Endodermal cell (in vitro differentiated cells): ENCODE measurements around the gene MYOD1. TPM values are rescaled to one million over a fixed set of nuclear protein-coding genes. Genes with fewer than 3 reads are reported as not detected.

ENCODE experiments used
- DNase-seq: peaks from one replicate; pipeline ENCODE4 v3.0.0-alpha.2; 2017
- H3K27ac ChIP-seq: 2 replicates; pipeline ENCODE4 v1.5.1; 2013; ENCODE audit warnings: mild to moderate bottlenecking, low read depth, low read length, moderate library complexity
- H3K27me3 ChIP-seq: 2 replicates; pipeline ENCODE4 v1.6.1; 2013; ENCODE audit warnings: mild to moderate bottlenecking, low read length, moderate library complexity; ENCODE audit not compliant: insufficient read depth, control insufficient read depth, poor library complexity, severe bottlenecking
- H3K36me3 ChIP-seq: 2 replicates; pipeline ENCODE4 v1.7.0; 2013; ENCODE audit warnings: mild to moderate bottlenecking, low read length, moderate library complexity; ENCODE audit not compliant: control insufficient read depth, insufficient read depth
- H3K4me1 ChIP-seq: one replicate; pipeline ENCODE4 v1.7.0; 2013; ENCODE audit warnings: low read length; ENCODE audit not compliant: control insufficient read depth, insufficient read depth
- H3K4me3 ChIP-seq: 2 replicates; pipeline ENCODE4 v1.5.1; 2013; ENCODE audit warnings: mild to moderate bottlenecking, low read length, moderate library complexity
- H3K9ac ChIP-seq: 2 replicates; pipeline ENCODE4 v1.6.1; 2013; ENCODE audit warnings: mild to moderate bottlenecking, low read length, moderate library complexity; ENCODE audit not compliant: poor library complexity, severe bottlenecking; ENCODE audit errors: extremely low read depth
- H3K9me3 ChIP-seq: 2 replicates; pipeline ENCODE4 v1.6.1; 2013; ENCODE audit warnings: mild to moderate bottlenecking, low read length, moderate library complexity; ENCODE audit not compliant: control insufficient read depth
- H3K27ac Mint-ChIP-seq: 2 replicates; pipeline ENCODE4 v1.8.0; 2020; ENCODE audit warnings: mixed read lengths
- H3K27me3 Mint-ChIP-seq: 2 replicates; pipeline ENCODE4 v1.8.0; 2021; ENCODE audit warnings: mild to moderate bottlenecking, mixed read lengths; ENCODE audit not compliant: insufficient read depth
- H3K36me3 Mint-ChIP-seq: 2 replicates; pipeline ENCODE4 v1.8.0; 2020; ENCODE audit warnings: low read depth, mixed read lengths
- H3K4me1 Mint-ChIP-seq: 2 replicates; pipeline ENCODE4 v1.8.0; 2020; ENCODE audit warnings: mixed read lengths
- H3K4me3 Mint-ChIP-seq: 2 replicates; pipeline ENCODE4 v1.8.0; 2020; ENCODE audit warnings: mild to moderate bottlenecking, moderate library complexity, mixed read lengths
- H3K9me3 Mint-ChIP-seq: 2 replicates; pipeline ENCODE4 v1.8.0; 2020; ENCODE audit warnings: mild to moderate bottlenecking, mixed read lengths
- CTCF ChIP-seq: fragments of 200-600 bp; sonication (generic); conservative IDR thresholded peaks from 2 replicates; pipeline ENCODE4 v1.5.0; 2021; ENCODE audit warnings: antibody characterized with exemption, mild to moderate bottlenecking
- WGBS, 2 experiments: methylation state at CpG; one replicate each; pipeline versions ENCODE4 v1.1.5 to v1.1.7; 2013; ENCODE audit warnings: missing lambda C conversion rate in 2 of 2, mixed read lengths in 1 of 2; ENCODE audit not compliant: insufficient coverage in 1 of 2, insufficient read length in 1 of 2; 5-methylcytosine and 5-hydroxymethylcytosine counted together
- total RNA-seq, 2 donors: library from RNA; stranded (reverse); fragmentation: NEBNext Ultra II Directional in 1 of 2; extraction: Animal tissue kit (Norgen Biotek cat#: 25700) in 1 of 2; gene quantifications; 2 replicates in 1 of 2; 3 replicates in 1 of 2; pipeline ENCODE4 v1.2.1, GENCODE V29; 2021

The MYOD1 gene
- total RNA-seq, 2 donors from 2014 or later, result not detected

DNA sequence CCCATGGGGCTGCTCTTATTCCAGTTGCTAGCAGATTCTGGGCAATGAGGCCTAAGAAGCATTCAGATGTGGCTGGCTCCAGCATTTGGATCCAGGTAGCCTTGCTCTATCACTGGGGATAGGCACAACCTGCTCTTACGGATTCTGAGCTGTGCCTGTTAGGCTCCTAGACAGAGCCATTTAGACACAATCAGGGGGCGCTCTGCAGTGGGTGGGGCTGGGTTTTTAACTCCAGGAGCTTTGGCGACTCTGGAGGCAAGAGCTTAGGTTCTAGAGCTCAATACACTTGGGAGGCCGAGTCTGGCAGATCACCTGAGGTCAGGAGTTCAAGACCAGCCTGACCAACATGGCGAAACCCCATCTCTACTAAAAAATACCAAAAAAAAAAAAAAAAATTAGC, 47.2 kb downstream of the MYOD1 start:
- no peak overlapping the region for H3K27ac Mint-ChIP-seq
- no peaks in the 10 kb centered on the region for H3K4me1 Mint-ChIP-seq
- no peaks in the 10 kb centered on the region for H3K9me3 Mint-ChIP-seq
- DNase-seq, result peak; percentile 75
- Histone ChIP-seq H3K4me1 (no peaks in the 10 kb centered on the region), H3K36me3 (no peaks in the 10 kb centered on the region), H3K9me3 (no peaks in the 10 kb centered on the region), H3K9ac (no peak overlapping the region), H3K27me3 (no peaks in the 10 kb centered on the region), H3K4me3 (no peak overlapping the region), H3K27ac (no peak overlapping the region)
- 64 to 77% methylated on average over 3 to 5 of the region's 5 CpGs for WGBS, 2 experiments
- no peak overlapping the region for H3K4me3 Mint-ChIP-seq
- TF ChIP-seq CTCF, result peak; percentile 70
- no peaks in the 10 kb centered on the region for H3K27me3 Mint-ChIP-seq
- no peaks in the 10 kb centered on the region for H3K36me3 Mint-ChIP-seq

GRCh38 chr11:17767301-17767885, 48.0 kb downstream of the MYOD1 start:
- H3K27ac Mint-ChIP-seq, result no peak overlapping the region
- TF ChIP-seq CTCF, result no peak
- no peaks in the 10 kb centered on the region for H3K4me1 Mint-ChIP-seq

GRCh38 chr11:17767914-17768313, 48.5 kb downstream of the MYOD1 start:
- no peaks in the 10 kb centered on the region for H3K9me3 ChIP-seq
- H3K36me3 ChIP-seq, result no peaks in the 10 kb centered on the region
- no peaks in the 10 kb centered on the region for H3K36me3 Mint-ChIP-seq
- H3K27ac ChIP-seq, result no peak overlapping the region
- TF ChIP-seq CTCF, result no peak
- no peak overlapping the region for H3K27ac Mint-ChIP-seq
- H3K4me3 ChIP-seq, result no peak overlapping the region
- H3K27me3 ChIP-seq, result no peaks in the 10 kb centered on the region
- H3K9ac ChIP-seq, result no peak overlapping the region
- DNase-seq, result no peak
- no peaks in the 10 kb centered on the region for H3K4me1 ChIP-seq
- no peaks in the 10 kb centered on the region for H3K27me3 Mint-ChIP-seq
- no peaks in the 10 kb centered on the region for H3K9me3 Mint-ChIP-seq
- H3K4me3 Mint-ChIP-seq, result no peak overlapping the region
- H3K4me1 Mint-ChIP-seq, result no peaks in the 10 kb centered on the region
- 83 to 85% methylated on average over 1 to 2 of the region's 2 CpGs for WGBS, 2 experiments

More at GRCh38 chr11:17767301-17767885, 48.0 kb downstream of the MYOD1 start:
- Mint-ChIP-seq H3K9me3 (no peaks in the 10 kb centered on the region), H3K36me3 (no peaks in the 10 kb centered on the region), H3K27me3 (no peaks in the 10 kb centered on the region), H3K4me3 (no peak overlapping the region)
- Histone ChIP-seq H3K27ac (no peak overlapping the region), H3K27me3 (no peaks in the 10 kb centered on the region), H3K9me3 (no peaks in the 10 kb centered on the region), H3K4me3 (no peak overlapping the region), H3K9ac (no peak overlapping the region), H3K36me3 (no peaks in the 10 kb centered on the region), H3K4me1 (no peaks in the 10 kb centered on the region)
- WGBS, 2 experiments, result 85 to 92% methylated on average over 4 to 7 of the region's 7 CpGs
- no peak for DNase-seq
